ENCODE measurements around the gene SEMA5A. TPM values are rescaled to one million over a fixed set of nuclear protein-coding genes. Genes with fewer than 3 reads are reported as not detected.

SEMA5A gene
- total RNA-seq, 2 experiments from 2014 or later, result not detected

DNA sequence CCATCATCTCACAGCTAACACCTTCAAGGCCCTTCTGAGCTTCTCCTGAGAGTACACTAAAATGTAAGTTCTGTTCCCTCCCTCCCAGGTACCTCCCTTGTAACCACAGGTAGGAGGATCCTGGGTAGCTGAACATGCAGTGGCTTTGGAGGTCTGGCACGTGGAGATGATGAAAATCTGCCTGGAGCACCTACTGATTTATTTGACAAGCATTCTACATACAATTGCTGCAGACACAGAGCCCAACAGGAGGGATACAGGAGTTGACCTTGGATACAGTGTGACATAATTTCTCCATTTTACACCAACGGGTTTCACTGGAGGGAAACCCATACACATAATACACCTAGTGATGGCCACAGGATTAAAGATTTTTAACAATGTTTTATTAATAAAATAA, 478.7 kb downstream of the SEMA5A start:
- intact Hi-C loops (cut with micrococcal nuclease), result no loop called here
- H3K9me3 Mint-ChIP-seq, result peaks cover 6% of the 10 kb centered on the region
- ChIA-PET CTCF (no interaction called here), POLR2A (no interaction called here)
- TF ChIP-seq, protein P1, sequence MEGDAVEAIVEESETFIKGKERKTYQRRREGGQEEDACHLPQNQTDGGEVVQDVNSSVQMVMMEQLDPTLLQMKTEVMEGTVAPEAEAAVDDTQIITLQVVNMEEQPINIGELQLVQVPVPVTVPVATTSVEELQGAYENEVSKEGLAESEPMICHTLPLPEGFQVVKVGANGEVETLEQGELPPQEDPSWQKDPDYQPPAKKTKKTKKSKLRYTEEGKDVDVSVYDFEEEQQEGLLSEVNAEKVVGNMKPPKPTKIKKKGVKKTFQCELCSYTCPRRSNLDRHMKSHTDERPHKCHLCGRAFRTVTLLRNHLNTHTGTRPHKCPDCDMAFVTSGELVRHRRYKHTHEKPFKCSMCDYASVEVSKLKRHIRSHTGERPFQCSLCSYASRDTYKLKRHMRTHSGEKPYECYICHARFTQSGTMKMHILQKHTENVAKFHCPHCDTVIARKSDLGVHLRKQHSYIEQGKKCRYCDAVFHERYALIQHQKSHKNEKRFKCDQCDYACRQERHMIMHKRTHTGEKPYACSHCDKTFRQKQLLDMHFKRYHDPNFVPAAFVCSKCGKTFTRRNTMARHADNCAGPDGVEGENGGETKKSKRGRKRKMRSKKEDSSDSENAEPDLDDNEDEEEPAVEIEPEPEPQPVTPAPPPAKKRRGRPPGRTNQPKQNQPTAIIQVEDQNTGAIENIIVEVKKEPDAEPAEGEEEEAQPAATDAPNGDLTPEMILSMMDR (IDR thresholded peaks at IDR 0.05), result no peak
- DNase-seq (no peak), ATAC-seq (no peak)
- H3K36me3 Mint-ChIP-seq (ENCODE audit: low read depth), result no peaks in the 10 kb centered on the region
- no peak overlapping the region for H3K4me3 Mint-ChIP-seq
- no peaks in the 10 kb centered on the region for H3K4me1 Mint-ChIP-seq (ENCODE audit: low read depth)
- H3K27me3 Mint-ChIP-seq, result no peaks in the 10 kb centered on the region
- H3K27ac Mint-ChIP-seq, result no peak overlapping the region

DNA sequence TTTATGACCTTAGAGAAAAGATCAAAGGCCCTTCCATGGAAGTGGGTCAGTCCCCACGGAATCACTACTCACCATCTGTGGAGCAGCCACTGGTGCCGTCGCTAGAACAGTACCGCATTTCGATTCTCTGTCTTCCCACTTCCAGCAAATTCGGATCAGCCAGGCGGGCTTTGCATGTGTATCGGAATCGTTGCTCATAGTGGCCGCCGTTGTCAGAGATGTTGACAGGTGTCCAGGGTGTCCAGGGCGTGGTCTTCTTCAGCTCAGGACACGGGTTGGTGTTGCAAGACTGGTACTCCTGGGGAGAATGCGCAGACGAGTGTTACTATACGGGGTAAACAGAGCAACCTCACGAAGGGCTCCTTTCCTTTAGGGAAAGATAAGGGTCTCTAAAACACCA, 479.5 kb downstream of the SEMA5A start:
- no peaks in the 10 kb centered on the region for H3K36me3 Mint-ChIP-seq (ENCODE audit: low read depth)
- intact Hi-C loops (cut with micrococcal nuclease), result no loop called here

DNA sequence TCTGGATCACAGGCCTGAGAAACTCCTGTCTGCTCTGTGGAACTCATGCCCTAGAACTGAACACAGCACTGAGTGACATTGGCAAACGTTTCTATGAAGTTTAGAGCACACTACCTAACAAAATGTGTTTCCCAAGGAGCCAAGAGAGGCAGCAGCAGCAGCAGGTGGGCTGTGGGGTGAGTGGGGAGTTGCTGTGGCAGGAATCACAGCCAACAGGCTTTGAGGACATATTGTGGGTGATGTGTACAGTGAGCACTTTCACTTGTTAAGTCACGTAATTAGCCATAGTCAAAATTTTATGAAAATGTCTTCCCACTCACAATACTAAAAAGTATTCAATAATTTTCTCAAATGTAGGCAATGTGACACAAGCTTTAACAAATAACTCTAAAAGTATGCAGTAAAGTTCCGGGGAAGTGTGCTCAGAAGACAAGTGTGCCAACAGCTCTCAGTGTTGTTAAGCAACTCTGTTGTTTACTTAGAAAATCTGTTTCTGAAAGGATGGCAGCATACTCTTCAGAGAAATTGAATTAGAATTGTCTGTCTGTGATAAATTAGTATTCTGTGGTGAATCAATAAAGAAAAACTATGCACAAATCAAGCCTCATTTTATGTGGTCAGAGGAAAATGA, 482.1 kb downstream of the SEMA5A start:
- ChIA-PET CTCF (no interaction called here), POLR2A (no interaction called here)
- ATAC-seq (no peak), DNase-seq (no peak)
- Mint-ChIP-seq H3K27ac (no peak overlapping the region), H3K4me3 (no peak overlapping the region), H3K27me3 (no peaks in the 10 kb centered on the region), H3K4me1 (ENCODE audit: low read depth) (no peaks in the 10 kb centered on the region), H3K36me3 (ENCODE audit: low read depth) (no peaks in the 10 kb centered on the region), H3K9me3 (peaks cover 6% of the 10 kb centered on the region)
- intact Hi-C loops (cut with micrococcal nuclease), result no loop called here
- TF ChIP-seq, protein P1 (IDR thresholded peaks at IDR 0.05), result no peak

More for the DNA sequence above, 479.5 kb downstream of the SEMA5A start:
- TF ChIP-seq, protein P1 (IDR thresholded peaks at IDR 0.05), result no peak
- H3K27me3 Mint-ChIP-seq, result no peaks in the 10 kb centered on the region
- DNase-seq, result no peak
- ChIA-PET CTCF (no interaction called here), POLR2A (no interaction called here)
- no peak overlapping the region for H3K4me3 Mint-ChIP-seq
- H3K9me3 Mint-ChIP-seq, result peaks cover 6% of the 10 kb centered on the region
- H3K4me1 Mint-ChIP-seq (ENCODE audit: low read depth), result no peaks in the 10 kb centered on the region
- no peak for ATAC-seq
- H3K27ac Mint-ChIP-seq, result no peak overlapping the region

DNA sequence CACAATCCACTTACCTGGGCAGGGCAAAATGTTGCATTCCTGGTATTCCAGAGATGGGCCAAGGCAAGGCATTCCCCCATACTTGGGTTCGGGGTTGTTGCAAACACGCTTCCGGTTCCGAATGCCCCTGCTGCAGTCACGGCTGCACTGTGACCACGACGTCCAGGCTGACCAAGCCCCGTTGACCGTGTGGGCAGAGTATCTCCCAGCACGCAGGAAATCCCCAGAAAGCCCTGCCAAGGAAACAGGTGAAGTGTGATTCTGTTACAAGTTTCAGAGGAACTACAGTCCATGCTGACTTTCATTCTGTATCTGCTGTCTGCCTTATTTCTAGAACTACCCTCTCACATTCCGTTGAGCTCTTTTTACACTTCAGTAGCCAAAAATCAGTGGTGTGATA, 483.0 kb downstream of the SEMA5A start:
- Mint-ChIP-seq H3K27ac (no peak overlapping the region), H3K4me1 (ENCODE audit: low read depth) (no peaks in the 10 kb centered on the region), H3K27me3 (no peaks in the 10 kb centered on the region), H3K36me3 (ENCODE audit: low read depth) (no peaks in the 10 kb centered on the region), H3K9me3 (peaks cover 6% of the 10 kb centered on the region), H3K4me3 (no peak overlapping the region)
- CTCF ChIA-PET, result no interaction called here
- POLR2A ChIA-PET, result no interaction called here
- ATAC-seq, result no peak
- intact Hi-C loops (cut with micrococcal nuclease), result no loop called here
- TF ChIP-seq, protein P1 (IDR thresholded peaks at IDR 0.05), result no peak
- no peak for DNase-seq

DNA sequence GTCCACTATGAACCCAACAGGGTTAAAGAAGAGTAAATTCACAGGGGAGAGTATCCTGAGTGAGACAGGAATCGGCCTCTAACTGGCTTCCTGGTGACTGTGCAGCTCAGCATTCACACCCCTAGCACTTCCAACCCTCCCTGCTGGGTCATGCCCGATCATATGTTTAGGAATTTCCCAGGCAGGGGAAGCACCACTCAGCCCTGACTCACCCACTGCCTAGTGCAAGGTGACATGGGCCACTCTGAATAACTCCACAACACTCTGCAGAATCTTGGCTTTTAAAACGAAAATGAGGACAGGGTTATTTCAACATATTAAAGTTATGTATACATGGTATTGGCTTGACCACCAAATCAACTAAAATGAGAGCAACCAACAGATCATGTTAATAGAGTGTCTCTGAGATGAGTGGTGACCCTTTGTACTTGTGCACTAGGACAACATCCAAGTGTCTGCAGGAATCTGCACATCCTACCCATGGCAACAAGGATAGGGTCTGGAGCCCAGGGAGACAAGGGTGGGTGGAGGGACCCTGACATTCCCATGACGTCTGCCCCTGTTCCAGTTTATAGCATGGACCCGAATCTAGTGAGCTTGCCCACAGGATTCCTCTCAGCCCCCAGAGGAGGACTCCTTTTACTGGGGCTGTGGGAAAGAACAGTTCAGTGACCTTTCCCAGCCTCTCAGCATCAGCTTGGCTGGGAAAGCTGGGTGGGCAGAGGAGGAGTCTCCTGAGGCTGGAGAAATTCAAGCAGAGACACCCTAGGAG, 485.8 kb downstream of the SEMA5A start:
- DNase-seq, result no peak
- Mint-ChIP-seq H3K36me3 (ENCODE audit: low read depth) (no peaks in the 10 kb centered on the region), H3K27ac (no peak overlapping the region), H3K4me3 (no peak overlapping the region), H3K4me1 (ENCODE audit: low read depth) (no peaks in the 10 kb centered on the region), H3K9me3 (peaks cover 6% of the 10 kb centered on the region), H3K27me3 (no peaks in the 10 kb centered on the region)
- intact Hi-C loops (cut with micrococcal nuclease), result no loop called here
- POLR2A ChIA-PET, result no interaction called here
- CTCF ChIA-PET, result no interaction called here
- TF ChIP-seq, protein P1 (IDR thresholded peaks at IDR 0.05), result no peak
- ATAC-seq, result no peak
